H9 (cell line): ENCODE results near the gene NEK6. TPM values are rescaled to one million over a fixed set of nuclear protein-coding genes. Genes with fewer than 3 reads are reported as not detected.
A peak's percentile ranks its signal among the peaks of the same experiment; 100 is the strongest.

Experiments
- DNase-seq: peaks from one replicate; pipeline ENCODE4 v3.0.0-alpha.2; 2017
- H2AFZ ChIP-seq: one replicate; pipeline ENCODE4 v1.6.1; 2013; ENCODE audit warnings: mild to moderate bottlenecking, low read length, control low read depth, moderate library complexity
- H2AK5ac ChIP-seq: 2 replicates; pipeline ENCODE4 v1.6.1; 2013; ENCODE audit warnings: low read length, control low read depth, mixed read lengths; ENCODE audit not compliant: insufficient read length
- H2BK120ac ChIP-seq: one replicate; pipeline ENCODE4 v1.6.1; 2013; ENCODE audit warnings: low read depth, mild to moderate bottlenecking, low read length, control low read depth, inconsistent platforms; ENCODE audit not compliant: poor library complexity, severe bottlenecking
- H2BK12ac ChIP-seq: 2 replicates; pipeline ENCODE4 v1.6.1; 2013; ENCODE audit warnings: low read length, control low read depth, mixed read lengths, low read depth; ENCODE audit not compliant: insufficient read length
- H2BK15ac ChIP-seq: 2 replicates; pipeline ENCODE4 v1.6.1; 2013; ENCODE audit warnings: low read depth, low read length, control low read depth
- H2BK20ac ChIP-seq: one replicate; pipeline ENCODE4 v1.6.1; 2013; ENCODE audit warnings: low read depth, mild to moderate bottlenecking, low read length, control low read depth, inconsistent platforms; ENCODE audit not compliant: poor library complexity, severe bottlenecking
- H2BK5ac ChIP-seq: 2 replicates; pipeline ENCODE4 v1.6.1; 2013; ENCODE audit warnings: low read length, control low read depth, mixed read lengths; ENCODE audit not compliant: insufficient read length
- H3K14ac ChIP-seq: 2 replicates; pipeline ENCODE4 v1.6.1; 2013; ENCODE audit warnings: low read length, control low read depth; ENCODE audit not compliant: insufficient read depth
- H3K18ac ChIP-seq: 2 replicates; pipeline ENCODE4 v1.6.1; 2013; ENCODE audit warnings: low read depth, mild to moderate bottlenecking, mixed read lengths, low read length, control low read depth; ENCODE audit not compliant: insufficient read length
- H3K23ac ChIP-seq: 2 replicates; pipeline ENCODE4 v1.6.1; 2013; ENCODE audit warnings: low read length, control low read depth, mixed read lengths, low read depth; ENCODE audit not compliant: insufficient read length
- H3K23me2 ChIP-seq: 2 replicates; pipeline ENCODE4 v1.6.1; 2013; ENCODE audit warnings: low read depth, mild to moderate bottlenecking, mixed read lengths, low read length, control low read depth; ENCODE audit not compliant: insufficient read length, poor library complexity, severe bottlenecking
- H3K27ac ChIP-seq: 2 replicates; pipeline ENCODE4 v1.5.1; 2013; ENCODE audit warnings: low read length, control low read depth, mixed read lengths, low read depth; ENCODE audit not compliant: insufficient read length
- H3K27me3 ChIP-seq: 2 replicates; pipeline ENCODE4 v1.6.1; 2013; ENCODE audit warnings: low read length, control low read depth, inconsistent platforms; ENCODE audit not compliant: insufficient read depth
- H3K4ac ChIP-seq: 2 replicates; pipeline ENCODE4 v1.6.1; 2013; ENCODE audit warnings: low read depth, mild to moderate bottlenecking, control low read depth, inconsistent platforms, low read length, moderate library complexity
- H3K4me1 ChIP-seq: 2 replicates; pipeline ENCODE4 v1.6.1; 2013; ENCODE audit warnings: low read length, control low read depth, inconsistent platforms; ENCODE audit not compliant: insufficient read depth
- H3K4me2 ChIP-seq: 2 replicates; pipeline ENCODE4 v1.6.1; 2013; ENCODE audit warnings: low read length, control low read depth, mixed read lengths; ENCODE audit not compliant: insufficient read length, insufficient read depth
- H3K56ac ChIP-seq: 2 replicates; pipeline ENCODE4 v1.6.1; 2013; ENCODE audit warnings: low read depth, mild to moderate bottlenecking, mixed read lengths, low read length, control low read depth; ENCODE audit not compliant: insufficient read length
- H3K79me1 ChIP-seq: 2 replicates; pipeline ENCODE4 v1.6.1; 2013; ENCODE audit warnings: low read depth, mild to moderate bottlenecking, moderate library complexity, low read length, control low read depth, inconsistent platforms; ENCODE audit not compliant: insufficient read depth, poor library complexity, severe bottlenecking
- H3K79me2 ChIP-seq: 2 replicates; pipeline ENCODE4 v1.6.1; 2013; ENCODE audit warnings: low read length, control low read depth, inconsistent platforms; ENCODE audit not compliant: insufficient read depth
- H3K9ac ChIP-seq: 2 replicates; pipeline ENCODE4 v1.6.1; 2013; ENCODE audit warnings: low read length, control low read depth, mixed read lengths; ENCODE audit not compliant: insufficient read length; ENCODE audit errors: extremely low read depth
- H3K9me3 ChIP-seq: one replicate; pipeline ENCODE4 v1.6.1; 2013; ENCODE audit warnings: low read depth, low read length, inconsistent platforms; ENCODE audit not compliant: control insufficient read depth
- H3T11ph ChIP-seq: one replicate; pipeline ENCODE4 v1.6.1; 2013; ENCODE audit warnings: mild to moderate bottlenecking, low read length, control low read depth, inconsistent platforms
- H4K20me1 ChIP-seq: one replicate; pipeline ENCODE4 v1.6.1; 2013; ENCODE audit not compliant: control insufficient read depth, insufficient read length, insufficient read depth
- H4K5ac ChIP-seq: 2 replicates; pipeline ENCODE4 v1.6.1; 2013; ENCODE audit warnings: low read depth, mild to moderate bottlenecking, mixed read lengths, low read length, control low read depth; ENCODE audit not compliant: insufficient read length
- H4K8ac ChIP-seq: replicated peaks from 2 replicates; pipeline ENCODE4 v1.6.1; 2013; ENCODE audit warnings: low read length, control low read depth, mixed read lengths, low read depth; ENCODE audit not compliant: insufficient read length
- H4K91ac ChIP-seq: 2 replicates; pipeline ENCODE4 v1.6.1; 2013; ENCODE audit warnings: low read depth, mild to moderate bottlenecking, moderate library complexity, mixed read lengths, low read length, control low read depth; ENCODE audit not compliant: insufficient read length
- H3K27ac Mint-ChIP-seq, 3 experiments: 2 replicates in 2 of 3; 3 replicates in 1 of 3; pipeline ENCODE4 v1.8.0; 2020 to 2021; ENCODE audit warnings: mixed read lengths in 3 of 3, mild to moderate bottlenecking in 1 of 3, moderate library complexity in 1 of 3
- H3K27me3 Mint-ChIP-seq: 2 replicates; pipeline ENCODE4 v1.8.0; 2021; ENCODE audit warnings: low read depth, mild to moderate bottlenecking, moderate library complexity, mixed read lengths
- H3K36me3 Mint-ChIP-seq, 3 experiments: 2 replicates in 2 of 3; 3 replicates in 1 of 3; pipeline ENCODE4 v1.8.0; 2020 to 2021; ENCODE audit warnings: low read depth in 3 of 3, mixed read lengths in 3 of 3; ENCODE audit not compliant: insufficient read depth in 1 of 3
- H3K4me1 Mint-ChIP-seq, 2 experiments: 2 replicates each; pipeline ENCODE4 v1.8.0; 2020; ENCODE audit warnings: mixed read lengths in 2 of 2
- H3K4me3 Mint-ChIP-seq, 2 experiments: 2 replicates in 1 of 2; 3 replicates in 1 of 2; pipeline ENCODE4 v1.8.0; 2020 to 2021; ENCODE audit warnings: mild to moderate bottlenecking in 2 of 2, mixed read lengths in 2 of 2, moderate library complexity in 1 of 2
- H3K9me3 Mint-ChIP-seq, 2 experiments: 2 replicates in 1 of 2; 3 replicates in 1 of 2; pipeline ENCODE4 v1.8.0; 2020; ENCODE audit warnings: mild to moderate bottlenecking in 2 of 2, mixed read lengths in 2 of 2, moderate library complexity in 1 of 2
- CTCF ChIP-seq: fragments of 200-600 bp; sonication (generic); conservative IDR thresholded peaks from 3 replicates; pipeline ENCODE4 v1.8.0; 2021; ENCODE audit warnings: antibody characterized with exemption, mild to moderate bottlenecking
- WGBS: extraction: QIAGEN DNeasy Blood & Tissue Kit; methylation state at CpG from one replicate; pipeline ENCODE4 v1.1.7; 2013; ENCODE audit warnings: missing lambda C conversion rate, low lambda C conversion rate, mixed read lengths; ENCODE audit not compliant: insufficient read length; ENCODE audit errors: extremely low coverage; 5-methylcytosine and 5-hydroxymethylcytosine counted together
- total RNA-seq: library from RNA; stranded (reverse); gene quantifications from 2 replicates; pipeline ENCODE4 v1.2.1, GENCODE V29; 2021

NEK6 gene
- total RNA-seq, 1 experiment from 2014 or later = 14.3 TPM

DNA sequence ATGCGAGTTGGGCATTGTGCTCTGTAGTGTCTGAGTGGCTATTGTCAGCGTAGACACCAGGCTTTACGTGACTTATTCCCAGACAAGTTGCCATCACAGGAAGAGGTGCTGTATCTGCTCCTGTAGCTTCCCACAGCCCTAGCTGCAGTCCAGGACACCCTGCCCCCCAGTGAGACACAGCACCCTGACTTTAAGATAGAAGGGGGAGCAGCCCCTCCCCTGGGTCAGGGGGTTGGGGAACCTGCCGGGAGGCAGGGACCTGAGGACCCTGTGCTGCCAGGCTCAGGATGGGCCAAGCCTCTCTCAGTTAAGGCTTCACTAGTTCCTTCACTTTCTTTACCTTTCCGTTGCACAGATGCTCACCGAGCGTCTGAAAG, 75.4 kb downstream of the NEK6 start:
- H3T11ph ChIP-seq = no peak overlapping the region
- H2AK5ac ChIP-seq = no peak overlapping the region
- no peaks in the 10 kb centered on the region for H4K20me1 ChIP-seq
- no peak for DNase-seq
- Mint-ChIP-seq H3K9me3 (peaks cover 4 to 6% of the 10 kb centered on the region in 2 experiments; a peak in 3 of 5 replicates), H3K4me3 (no peak overlapping the region), H3K36me3 (peaks cover 7 to 13% (median 9%) of the 10 kb centered on the region in 3 experiments; a peak in 6 of 7 replicates), H3K27me3 (no peaks in the 10 kb centered on the region; the same call in 1 of the 2 replicates), H3K27ac (peak overlapping the region in 1 of 3 experiments; percentile 8; a peak in 1 of 7 replicates), H3K4me1 (peaks cover 8 to 12% of the 10 kb centered on the region in 2 experiments; a peak in 3 of 4 replicates)
- H3K9ac ChIP-seq = no peak overlapping the region
- no peaks in the 10 kb centered on the region for H3K27me3 ChIP-seq
- TF ChIP-seq CTCF = no peak
- no peaks in the 10 kb centered on the region for H3K23me2 ChIP-seq
- H2BK120ac ChIP-seq = no peak overlapping the region
- H3K9me3 ChIP-seq = no peaks in the 10 kb centered on the region
- no peaks in the 10 kb centered on the region for H3K4me1 ChIP-seq
- no peak overlapping the region for H3K4me2 ChIP-seq
- WGBS = no CpG with 5 or more reads among the region's 7 CpGs
- no peak overlapping the region for H4K91ac ChIP-seq
- no peak overlapping the region for H3K56ac ChIP-seq
- H3K14ac ChIP-seq = no peak overlapping the region
- H2BK20ac ChIP-seq = no peak overlapping the region
- no peak overlapping the region for H3K18ac ChIP-seq
- no peaks in the 10 kb centered on the region for H3K79me2 ChIP-seq
- no peak overlapping the region for H4K8ac ChIP-seq
- H2AFZ ChIP-seq = no peak overlapping the region
- H3K27ac ChIP-seq = no peak overlapping the region
- H3K23ac ChIP-seq = no peak overlapping the region
- H2BK15ac ChIP-seq = no peak overlapping the region
- no peak overlapping the region for H2BK5ac ChIP-seq
- H4K5ac ChIP-seq = no peak overlapping the region
- no peak overlapping the region for H3K4ac ChIP-seq
- no peak overlapping the region for H2BK12ac ChIP-seq
- no peaks in the 10 kb centered on the region for H3K79me1 ChIP-seq
